Gastroesophageal sphincter (tissue), 4 donors: ENCODE data around the gene IL16. TPM values are rescaled to one million over a fixed set of nuclear protein-coding genes. Genes with fewer than 3 reads are reported as not detected.

ENCODE experiments used
- ATAC-seq: fragments of 150-250 bp; one replicate; pipeline ENCODE4 v1.9.1; 2016; ENCODE audit warnings: mild to moderate bottlenecking, moderate library complexity
- H3K27ac ChIP-seq, 4 donors: fragments of 200-600 bp; sonication (generic) in 3 of 4; 1 replicate in 3 of 4; 2 replicates in 1 of 4; pipeline ENCODE4 v1.5.1; 2016 to 2019
- H3K27me3 ChIP-seq: fragments of 200-600 bp; sonication (generic); one replicate; pipeline ENCODE4 v1.5.1; 2019
- H3K36me3 ChIP-seq, 2 donors: fragments of 200-600 bp; sonication (generic); one replicate each; pipeline ENCODE4 v1.5.1; 2019; ENCODE audit warnings: control low read depth in 1 of 2
- H3K4me1 ChIP-seq, 3 donors: fragments of 200-600 bp; sonication (generic); 1 replicate in 2 of 3; 2 replicates in 1 of 3; pipeline ENCODE4 v1.5.1; 2016 to 2019; ENCODE audit warnings: control low read depth in 2 of 3
- H3K4me3 ChIP-seq, 2 donors: fragments of 200-600 bp; sonication (generic); one replicate each; pipeline ENCODE4 v1.5.1; 2019; ENCODE audit warnings: mild to moderate bottlenecking in 1 of 2, moderate library complexity in 1 of 2
- H3K9me3 ChIP-seq, 3 donors: fragments of 200-600 bp; sonication (generic); one replicate each; pipeline ENCODE4 v1.5.1; 2017 to 2019; ENCODE audit warnings: control low read depth in 2 of 3
- CTCF ChIP-seq, 4 experiments: fragments of 200-600 bp in 2 of 4; fragments of 450-650 bp in 2 of 4; sonication (generic) in 1 of 4; IDR thresholded peaks; one replicate each; pipeline ENCODE4 v1.5.1; 2017 to 2019; ENCODE audit warnings: antibody characterized with exemption in 4 of 4, mild to moderate bottlenecking in 2 of 4, moderate library complexity in 2 of 4
- EP300 ChIP-seq: sonication (generic); formaldehyde crosslinking; IDR thresholded peaks from one replicate; pipeline ENCODE4 v1.6.1; 2017; ENCODE audit warnings: antibody characterized with exemption, mild to moderate bottlenecking
- POLR2A ChIP-seq, 2 donors: fragments of 450-650 bp; IDR thresholded peaks; one replicate each; pipeline ENCODE4 v1.6.1; 2017; ENCODE audit warnings: antibody characterized with exemption in 2 of 2, mild to moderate bottlenecking in 2 of 2, moderate library complexity in 1 of 2
- POLR2AphosphoS5 ChIP-seq: sonication (generic); formaldehyde crosslinking; IDR thresholded peaks from one replicate; pipeline ENCODE4 v1.6.1; 2017; ENCODE audit warnings: antibody characterized with exemption
- WGBS, 2 donors: methylation state at CpG; one replicate each; pipeline ENCODE4 v1.1.5; 2018; ENCODE audit warnings: low coverage in 1 of 2; 5-methylcytosine and 5-hydroxymethylcytosine counted together
- total RNA-seq, 4 donors: library from RNA; depleted of rRNA; stranded (reverse); fragments of >200 nt; gene quantifications; one replicate each; pipeline ENCODE4 v1.1.0, GENCODE V29; 2016

The IL16 gene
- total RNA-seq, 4 donors from 2014 or later = 15.0 to 35.2 (median 23.6) TPM

GRCh38 chr15:81235276-81236123 is 38.8 kb downstream of the IL16 start:
- Histone ChIP-seq H3K27ac (peak overlapping the region in 3 of 4 donors; percentile 28 to 54 (median 39)), H3K36me3 (no peaks in the 10 kb centered on the region), H3K9me3 (no peaks in the 10 kb centered on the region), H3K27me3 (no peaks in the 10 kb centered on the region), H3K4me3 (no peak overlapping the region), H3K4me1 (no peaks in the 10 kb centered on the region)
- no peak for TF ChIP-seq EP300
- TF ChIP-seq POLR2A (IDR thresholded peaks at IDR 0.05) = no peak
- TF ChIP-seq CTCF (IDR thresholded peaks at IDR 0.05) = no peak
- TF ChIP-seq POLR2AphosphoS5 = no peak
- WGBS, 2 donors = 90 to 96% methylated on average over 4 to 7 of the region's 7 CpGs
- no peak for ATAC-seq

DNA sequence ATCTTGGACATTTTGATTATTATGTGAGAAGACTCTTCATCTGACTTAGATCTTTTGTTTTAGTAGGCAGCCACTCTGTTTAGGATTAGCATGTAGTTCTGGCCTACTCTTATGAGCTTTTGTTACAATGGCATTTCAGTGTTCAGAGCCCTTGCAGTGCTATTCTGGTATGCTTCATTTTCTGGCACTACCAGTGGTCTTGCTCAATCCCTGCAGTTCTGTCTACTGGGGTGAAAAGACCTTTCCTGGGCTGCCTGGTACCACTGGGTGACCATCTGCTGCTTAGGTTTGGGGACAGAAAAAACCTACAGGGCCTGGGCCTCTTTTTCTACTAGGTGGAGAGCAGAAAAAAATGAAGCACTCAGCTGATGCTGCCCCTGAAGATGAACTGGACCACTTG is 42.5 kb downstream of the IL16 start:
- no peaks in the 10 kb centered on the region for H3K36me3 ChIP-seq
- peak overlapping the region in 2 of 4 donors; percentile 31 to 40 for H3K27ac ChIP-seq
- no peaks in the 10 kb centered on the region for H3K27me3 ChIP-seq
- TF ChIP-seq EP300 (no peak), POLR2AphosphoS5 (peak; percentile 9)
- peaks cover 0 to 20% (median 0%) of the 10 kb centered on the region in 3 donors for H3K9me3 ChIP-seq
- no peak overlapping the region for H3K4me3 ChIP-seq
- H3K4me1 ChIP-seq = no peaks in the 10 kb centered on the region
- peak; percentile 69 for ATAC-seq

DNA sequence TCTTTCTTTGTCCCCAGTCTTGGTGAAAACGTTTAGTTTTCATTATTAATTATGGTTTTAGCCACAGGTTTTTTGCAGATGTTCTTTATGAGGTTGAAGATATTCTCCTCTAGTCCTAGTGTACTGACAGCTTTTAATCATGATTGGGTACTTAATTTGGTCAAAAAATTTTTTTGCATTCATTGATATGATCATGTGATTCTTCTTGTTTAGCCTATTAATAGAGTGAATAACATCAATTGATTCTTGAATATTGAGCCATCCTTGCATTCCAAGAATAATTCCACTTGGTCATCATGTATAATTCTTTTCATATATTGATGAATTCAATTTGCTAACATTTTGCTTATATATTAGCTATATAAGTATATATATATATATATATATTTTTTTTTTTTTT is 46.1 kb downstream of the IL16 start:
- 42% methylated on average over 1 of the region's 1 CpG; no CpG with 5 or more reads in 1 of the 2 donors for WGBS, 2 donors
- H3K36me3 ChIP-seq = no peaks in the 10 kb centered on the region
- H3K4me3 ChIP-seq = no peak overlapping the region
- no peaks in the 10 kb centered on the region for H3K4me1 ChIP-seq
- no peak for ATAC-seq
- no peak overlapping the region for H3K27ac ChIP-seq
- TF ChIP-seq POLR2AphosphoS5 (no peak), POLR2A (IDR thresholded peaks at IDR 0.05) (no peak), EP300 (no peak), CTCF (IDR thresholded peaks at IDR 0.05) (no peak)
- peaks cover 0 to 20% (median 0%) of the 10 kb centered on the region in 3 donors for H3K9me3 ChIP-seq
- no peaks in the 10 kb centered on the region for H3K27me3 ChIP-seq

DNA sequence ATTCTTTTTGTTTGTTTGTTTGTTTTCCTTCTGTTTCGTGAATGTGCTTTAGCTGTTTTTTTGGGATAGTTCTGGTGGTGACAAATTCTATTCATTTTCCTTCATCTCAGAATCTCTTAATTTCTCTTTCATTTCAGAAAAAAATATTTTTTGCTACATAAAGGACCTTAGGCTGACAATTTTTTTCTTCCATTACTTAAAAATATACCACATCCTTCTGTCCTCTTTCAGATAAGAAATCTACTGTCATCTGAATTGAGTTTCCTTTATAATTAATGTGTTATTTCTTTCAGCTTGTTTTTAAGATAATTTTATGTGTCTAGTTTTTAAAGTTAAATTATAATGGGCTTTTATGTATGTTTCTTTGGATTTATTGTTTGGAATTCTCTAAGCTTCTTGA is 47.6 kb downstream of the IL16 start:
- Histone ChIP-seq H3K4me1 (no peaks in the 10 kb centered on the region), H3K27ac (no peak overlapping the region), H3K36me3 (no peaks in the 10 kb centered on the region), H3K9me3 (peaks cover 0 to 20% (median 0%) of the 10 kb centered on the region in 3 donors), H3K27me3 (no peaks in the 10 kb centered on the region), H3K4me3 (no peak overlapping the region)
- TF ChIP-seq POLR2A (IDR thresholded peaks at IDR 0.05) (no peak), EP300 (no peak), CTCF (IDR thresholded peaks at IDR 0.05) (no peak), POLR2AphosphoS5 (no peak)
- ATAC-seq = no peak
- WGBS, 2 donors = 64 to 72% methylated on average over 1 of the region's 1 CpG

DNA sequence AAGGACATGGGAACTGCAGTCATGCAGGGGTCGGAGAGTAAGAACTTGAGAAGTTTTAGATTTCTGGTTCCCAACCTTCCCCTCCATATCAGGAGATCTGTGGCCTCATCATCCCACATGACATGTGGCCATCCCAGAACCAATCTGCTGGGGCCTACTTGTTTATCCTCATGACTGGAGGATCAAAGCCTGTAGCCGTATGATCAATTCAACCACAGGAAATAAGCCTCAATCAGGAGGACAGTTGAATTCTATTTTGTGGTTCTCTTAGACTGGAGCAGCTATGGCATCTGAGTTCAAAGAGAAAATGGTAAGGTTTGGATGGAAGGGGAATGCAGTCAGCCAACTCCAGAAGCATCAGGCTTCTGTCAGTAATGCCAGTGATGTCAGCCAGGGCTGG is 57.2 kb downstream of the IL16 start:
- no peaks in the 10 kb centered on the region for H3K36me3 ChIP-seq
- H3K27me3 ChIP-seq = peaks cover 22% of the 10 kb centered on the region
- WGBS, 2 donors = 90 to 93% methylated on average over 2 of the region's 2 CpGs
- ATAC-seq = no peak
- peaks cover 0 to 13% (median 0%) of the 10 kb centered on the region in 3 donors for H3K4me1 ChIP-seq
- no peak overlapping the region for H3K4me3 ChIP-seq
- peaks cover 0 to 6% (median 0%) of the 10 kb centered on the region in 3 donors for H3K9me3 ChIP-seq
- no peak overlapping the region for H3K27ac ChIP-seq
- no peak for TF ChIP-seq POLR2AphosphoS5
- TF ChIP-seq EP300 = no peak
- no peak for TF ChIP-seq CTCF (IDR thresholded peaks at IDR 0.05)
- TF ChIP-seq POLR2A (IDR thresholded peaks at IDR 0.05) = no peak
